Right renal pelvis (tissue), 4 donors: ENCODE data around the gene ITSN2. TPM values are rescaled to one million over a fixed set of nuclear protein-coding genes. Genes with fewer than 3 reads are reported as not detected.

ENCODE experiments used
- DNase-seq, 4 donors: peaks; one replicate each; pipeline ENCODE4 v3.0.0-alpha.2; 2013; ENCODE audit warnings: low read depth in 4 of 4, low spot score in 3 of 4, missing footprints in 1 of 4
- polyA plus RNA-seq, 4 donors: library from polyadenylated mRNA; unstranded; fragments of 120-200 nt; gene quantifications; one replicate each; pipeline ENCODE4 v1.2.1, GENCODE V29; 2013; ENCODE audit not compliant: insufficient read length in 4 of 4

ITSN2 gene
- polyA plus RNA-seq, 4 donors = 25.2 to 32.4 (median 28.8) TPM

- no peak for DNase-seq
Observed at GRCh38 chr2:24337890-24338289, 22.4 kb downstream of the ITSN2 start.

- no peak for DNase-seq
Observed at GRCh38 chr2:24336811-24337210, 23.5 kb downstream of the ITSN2 start.

- no peak for DNase-seq
Observed at GRCh38 chr2:24334245-24334633, 26.1 kb downstream of the ITSN2 start.

- no peak for DNase-seq
Observed at GRCh38 chr2:24332791-24333540, 27.4 kb downstream of the ITSN2 start.

- no peak for DNase-seq
Observed at GRCh38 chr2:24330161-24330560, 30.2 kb downstream of the ITSN2 start.

- no peak for DNase-seq
Observed at GRCh38 chr2:24329700-24330099, 30.6 kb downstream of the ITSN2 start.

- DNase-seq = no peak
Observed at GRCh38 chr2:24328010-24328409, 32.3 kb downstream of the ITSN2 start.

- DNase-seq = no peak
Observed at GRCh38 chr2:24317491-24317920, 42.8 kb downstream of the ITSN2 start.

- DNase-seq = no peak
Observed at GRCh38 chr2:24315669-24316068, 44.7 kb downstream of the ITSN2 start.

- DNase-seq = no peak
Observed at GRCh38 chr2:24313744-24314632, 46.3 kb downstream of the ITSN2 start.

GRCh38 chr2:24307961-24308360 lies 52.4 kb downstream of the ITSN2 start:
- no peak for DNase-seq

- DNase-seq = no peak
Observed at GRCh38 chr2:24304631-24305030, 55.7 kb downstream of the ITSN2 start.

- peak; percentile 10 to 27 (median 16) for DNase-seq
Observed at GRCh38 chr2:24304098-24304497, 56.2 kb downstream of the ITSN2 start.

- DNase-seq = no peak
Observed at GRCh38 chr2:24301599-24301998, 58.7 kb downstream of the ITSN2 start.

- DNase-seq = no peak
Observed at GRCh38 chr2:24297663-24298062, 62.7 kb downstream of the ITSN2 start.

GRCh38 chr2:24287171-24287570 lies 73.2 kb downstream of the ITSN2 start:
- DNase-seq = no peak

- DNase-seq = no peak
Observed at GRCh38 chr2:24285484-24286152, 74.7 kb downstream of the ITSN2 start.

GRCh38 chr2:24280645-24281044 lies 79.7 kb downstream of the ITSN2 start:
- DNase-seq = no peak

GRCh38 chr2:24280161-24280560 lies 80.2 kb downstream of the ITSN2 start:
- DNase-seq = no peak

- no peak for DNase-seq
Observed at GRCh38 chr2:24276349-24276899, 83.9 kb downstream of the ITSN2 start.

- no peak for DNase-seq
Observed at GRCh38 chr2:24274809-24275208, 85.5 kb downstream of the ITSN2 start.
